Iris pigment epithelial cell (primary cell): ENCODE data around the gene CD209.
"Not testable (repeated sequence)": the region's sequence is repeated elsewhere in the genome, so short reads cannot be mapped to it uniquely, and the experiment has no call there.

Experiments used
- DNase-seq: peaks from one replicate; pipeline ENCODE4 v3.0.0-alpha.2; 2011; ENCODE audit warnings: low read depth

CD209 gene

GRCh38 chr19:7746903-7747884 lies at the start of gene CD209:
CD209 (minus strand) TSS chr19:7747534; CDS start chr19:7747511, 23 bp downstream.
- DNase-seq, result no peak

- no peak for DNase-seq
Measured at GRCh38 chr19:7795555-7796161, 48.3 kb upstream of the CD209 start.

DNA sequence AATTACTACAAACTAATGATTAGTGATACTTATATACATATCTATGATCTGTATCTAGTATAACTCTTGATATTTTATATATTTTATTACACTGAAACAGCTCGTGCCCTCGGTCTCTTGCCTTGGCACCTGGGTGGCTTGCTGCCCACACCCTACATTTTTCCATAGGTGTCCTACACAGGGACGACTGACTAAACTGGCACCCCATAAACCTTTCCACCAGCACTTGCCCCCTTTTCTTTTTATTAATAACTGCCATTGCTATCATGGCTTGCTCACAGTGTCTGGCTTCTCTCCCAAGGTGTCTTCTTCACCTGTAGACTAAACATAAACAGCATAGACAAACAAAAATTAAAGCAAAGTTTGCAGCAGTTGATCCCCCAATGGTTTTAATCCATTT lies 46.2 kb upstream of the CD209 start:
- no peak for DNase-seq

- DNase-seq, result not testable (repeated sequence)
Measured at GRCh38 chr19:7792701-7793100, 45.4 kb upstream of the CD209 start.

DNA sequence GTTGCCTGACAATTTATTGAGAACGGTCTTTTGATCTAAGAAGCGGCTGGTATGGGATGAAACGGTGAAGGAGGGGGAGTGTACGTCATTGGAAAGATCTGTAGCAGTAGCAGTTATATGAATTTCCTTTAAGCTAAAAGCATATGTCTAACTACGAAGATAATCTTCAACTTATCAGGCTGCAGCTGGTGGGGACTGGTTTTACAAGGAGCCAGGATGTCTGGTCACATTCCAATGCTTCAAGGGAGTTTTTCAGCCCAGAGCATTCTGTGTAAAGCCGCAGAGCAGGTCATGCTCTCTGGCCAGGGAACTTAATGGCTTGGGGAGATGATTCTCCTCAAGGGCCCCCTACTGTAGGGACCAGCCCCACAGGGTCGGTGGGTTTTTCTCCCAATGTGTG lies 44.9 kb upstream of the CD209 start:
- DNase-seq, result peak; percentile 43

GRCh38 chr19:7790416-7790815 lies 43.1 kb upstream of the CD209 start:
- DNase-seq, result no peak

DNA sequence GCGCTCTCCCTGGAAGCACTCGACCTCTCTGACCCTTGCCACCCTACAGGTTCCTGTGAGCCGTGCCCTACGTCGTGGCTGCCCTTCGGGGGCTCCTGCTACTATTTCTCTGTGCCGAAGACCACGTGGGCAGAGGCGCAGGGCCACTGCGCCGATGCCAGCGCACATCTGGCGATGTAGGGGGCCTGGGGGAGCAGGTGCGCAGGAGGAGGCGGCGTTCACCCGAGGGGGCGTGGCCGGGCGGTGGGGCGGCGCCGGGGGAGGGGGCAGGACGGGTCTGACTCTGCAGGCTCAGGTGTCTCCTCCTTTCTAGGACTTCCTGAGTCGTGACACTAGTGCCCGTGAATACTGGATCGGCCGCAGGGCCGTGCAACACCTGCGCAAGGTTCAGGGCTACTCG lies 42.1 kb upstream of the CD209 start:
- no peak for DNase-seq

DNA sequence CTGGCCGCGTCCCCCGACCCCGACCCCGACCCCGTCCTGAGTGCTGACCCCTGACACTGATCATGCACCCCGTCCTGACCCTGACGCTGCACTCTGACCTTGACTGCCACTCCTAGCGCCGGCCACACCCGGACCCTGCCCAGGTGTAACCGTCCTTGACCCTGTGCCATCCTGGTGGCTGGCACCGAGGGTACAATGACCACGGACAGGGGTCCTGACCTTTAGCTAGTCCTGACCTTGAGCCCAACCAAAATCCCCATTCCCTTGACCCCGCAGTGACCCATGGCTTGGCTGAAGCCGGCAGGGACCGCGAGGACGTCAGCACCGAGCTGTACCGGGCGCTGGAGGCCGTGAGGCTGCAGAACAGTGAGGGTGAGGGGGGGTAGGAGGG lies 41.6 kb upstream of the CD209 start:
- no peak for DNase-seq

DNA sequence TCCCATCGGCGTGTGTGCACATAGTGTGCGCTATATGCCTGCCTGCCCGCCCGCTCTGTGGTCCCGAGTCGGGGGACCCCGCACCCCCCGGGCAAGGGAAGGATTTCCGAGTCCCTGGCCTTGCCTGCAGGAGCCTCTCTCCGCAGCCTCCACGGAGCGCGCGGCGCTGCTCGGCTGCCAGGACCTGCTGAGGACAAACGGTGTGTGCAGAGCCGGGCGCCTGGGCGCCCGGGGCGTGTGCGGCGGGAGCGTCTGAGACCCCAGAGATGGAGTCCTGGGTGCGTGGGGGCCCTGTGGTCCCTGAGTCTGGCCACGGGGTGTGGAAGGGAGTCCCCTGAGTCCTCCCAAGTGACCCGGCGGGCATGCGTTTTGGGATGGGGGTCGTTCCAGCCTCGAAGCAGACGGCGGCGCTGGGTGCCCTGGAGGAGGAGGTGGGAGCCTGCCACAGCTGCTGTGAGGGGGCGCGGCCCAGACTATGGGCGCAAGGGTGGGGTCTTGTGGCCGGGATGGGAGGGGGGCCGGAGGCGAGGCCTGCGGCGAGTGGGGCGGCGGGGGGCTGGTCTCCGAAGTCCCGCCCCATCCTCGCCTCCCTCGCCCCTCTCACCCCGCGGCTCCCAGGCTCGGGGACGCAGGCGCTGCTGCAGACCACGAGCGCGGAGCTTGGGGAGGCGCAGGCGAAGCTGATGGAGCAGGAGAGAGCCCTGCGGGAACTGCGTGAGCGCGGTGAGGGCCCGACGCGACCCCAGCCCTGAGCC lies 41.0 kb upstream of the CD209 start:
- no peak for DNase-seq

DNA sequence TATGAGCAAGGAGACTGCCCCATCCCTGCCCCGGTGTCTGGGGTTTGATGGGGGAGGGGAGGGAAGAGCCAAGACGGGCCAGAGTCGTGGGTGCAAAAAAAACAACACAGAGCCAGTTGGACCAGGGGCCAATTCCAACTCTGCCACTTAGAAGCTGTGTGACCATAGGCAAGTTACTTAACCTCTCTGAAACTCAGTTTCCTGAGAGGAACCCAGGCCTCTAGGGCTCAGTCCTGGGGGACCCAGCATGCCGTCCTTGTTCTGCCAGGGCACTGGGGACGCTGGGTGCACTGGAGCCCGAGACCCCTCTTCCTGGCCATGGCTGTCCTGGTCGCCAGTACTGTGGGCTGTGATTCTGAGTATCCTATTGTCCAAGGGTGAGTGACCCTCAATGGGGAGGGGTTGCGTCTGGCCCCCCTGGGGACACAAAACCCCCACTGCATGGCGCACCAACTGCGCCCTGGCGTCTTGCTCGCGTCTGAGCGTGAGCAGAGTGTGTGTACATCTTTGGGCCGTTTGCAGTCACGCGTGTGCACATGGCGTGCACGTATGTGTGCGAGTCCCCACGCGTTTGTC lies 40.4 kb upstream of the CD209 start:
- DNase-seq, result no peak

GRCh38 chr19:7787141-7787540 lies 39.8 kb upstream of the CD209 start:
- no peak for DNase-seq

- no peak for DNase-seq
Measured at GRCh38 chr19:7784856-7785255, 37.5 kb upstream of the CD209 start.

- peak; percentile 76 for DNase-seq
Measured at GRCh38 chr19:7783991-7784423, 36.7 kb upstream of the CD209 start.

DNA sequence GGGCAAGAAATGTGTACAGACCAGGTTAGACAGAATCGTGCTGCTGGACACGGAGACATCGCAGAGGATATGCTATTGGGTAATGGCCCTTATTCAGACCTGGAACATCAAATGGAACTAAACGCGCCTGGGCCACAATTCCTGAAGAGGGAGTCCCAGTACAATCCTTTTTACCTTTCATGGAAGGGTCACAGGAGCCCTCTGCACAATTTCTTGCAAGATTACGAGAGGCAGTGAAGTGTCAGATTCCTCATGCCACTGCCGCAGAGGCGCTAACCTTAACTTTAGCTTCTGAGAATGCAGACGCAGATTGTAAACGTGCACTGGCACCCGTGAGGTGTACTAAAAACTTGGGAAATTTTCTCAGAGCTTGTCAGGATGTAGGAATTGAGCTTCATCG lies 33.8 kb upstream of the CD209 start:
- DNase-seq, result no peak

- DNase-seq, result no peak
Measured at GRCh38 chr19:7779631-7780486, 32.5 kb upstream of the CD209 start.

- DNase-seq, result no peak
Measured at GRCh38 chr19:7778081-7778480, 30.7 kb upstream of the CD209 start.

DNA sequence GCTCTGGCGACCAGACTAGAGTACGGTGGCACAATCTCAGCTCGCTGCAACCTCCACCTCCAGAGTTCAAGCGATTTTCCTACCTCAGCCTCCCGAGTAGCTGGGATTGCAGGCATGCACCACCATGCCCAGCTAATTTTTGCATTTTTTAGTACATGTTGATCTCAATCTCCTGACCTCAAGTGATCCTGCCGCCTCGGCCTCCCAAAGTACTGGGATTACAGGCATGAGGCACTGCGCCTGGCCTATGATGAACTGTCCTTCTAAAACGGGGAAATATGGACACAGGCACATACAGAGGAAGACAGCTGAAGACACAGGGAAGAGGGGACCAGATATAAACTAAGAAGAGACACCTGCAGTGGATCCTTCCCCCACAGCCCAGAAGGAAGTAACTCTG lies 28.4 kb upstream of the CD209 start:
- no peak for DNase-seq

DNA sequence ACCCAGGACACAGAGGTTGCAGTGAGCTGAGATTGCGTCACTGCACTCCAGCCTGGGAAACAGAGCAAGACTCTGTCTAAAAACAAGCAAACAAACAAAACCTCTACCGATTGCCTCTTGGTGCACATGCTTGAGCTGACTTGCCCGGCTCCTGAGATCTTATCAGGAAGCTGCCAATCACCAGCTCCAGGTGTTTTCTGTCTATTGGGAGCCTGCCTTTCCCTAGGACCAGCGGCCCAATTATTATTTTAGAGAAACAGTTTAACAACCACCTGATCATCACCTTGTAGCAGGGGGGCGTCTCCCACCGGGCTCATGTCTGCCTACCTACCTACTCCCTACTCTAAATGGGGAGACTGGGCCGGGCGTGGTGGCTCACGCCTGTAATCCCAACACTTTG lies 26.5 kb upstream of the CD209 start:
- no peak for DNase-seq

DNA sequence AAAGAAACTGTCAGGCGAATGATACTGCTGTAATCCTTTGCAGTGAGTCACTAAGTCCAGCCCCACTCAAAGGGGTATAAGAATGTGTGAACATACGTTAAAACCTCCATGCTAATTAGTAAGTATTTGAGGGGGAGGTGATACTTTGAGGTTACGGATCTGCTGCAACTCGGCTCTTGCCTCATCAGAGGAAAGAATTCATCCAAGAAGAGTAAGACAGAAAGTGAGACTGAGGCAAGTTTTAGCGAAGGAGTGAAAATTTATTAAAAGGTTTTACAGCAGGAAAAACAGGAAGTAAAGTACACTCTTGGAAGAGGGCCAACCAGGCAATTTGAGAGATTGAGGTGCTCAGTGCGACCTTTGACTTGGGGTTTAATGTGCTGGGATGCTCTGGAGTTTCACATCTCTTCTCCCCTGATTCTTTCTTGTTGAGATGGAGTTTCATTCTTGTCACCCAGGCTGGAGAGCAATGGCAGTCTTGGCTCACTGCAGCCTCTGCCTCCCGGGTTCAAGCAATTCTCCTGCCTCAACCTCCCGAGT lies 25.5 kb upstream of the CD209 start:
- DNase-seq, result peak; percentile 42

DNA sequence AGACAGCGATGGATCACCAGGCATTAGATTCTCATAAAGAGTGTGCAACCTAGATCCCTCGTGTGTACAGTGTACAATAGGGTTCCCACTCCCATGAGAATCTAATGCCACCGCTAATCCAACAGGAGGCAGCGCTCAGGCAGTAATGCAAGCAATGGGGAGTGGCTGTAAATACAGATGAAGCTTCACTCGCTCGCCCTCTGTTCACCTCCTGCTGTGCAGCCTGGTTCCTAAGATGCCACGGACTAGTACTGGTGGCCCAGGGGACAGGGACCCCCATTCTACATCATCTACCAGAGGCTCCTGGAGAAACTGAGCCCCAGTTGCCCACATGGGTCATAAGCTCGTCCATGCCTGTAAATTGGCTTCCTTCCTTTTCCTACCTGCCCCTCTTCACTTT lies 23.7 kb upstream of the CD209 start:
- DNase-seq, result no peak

DNA sequence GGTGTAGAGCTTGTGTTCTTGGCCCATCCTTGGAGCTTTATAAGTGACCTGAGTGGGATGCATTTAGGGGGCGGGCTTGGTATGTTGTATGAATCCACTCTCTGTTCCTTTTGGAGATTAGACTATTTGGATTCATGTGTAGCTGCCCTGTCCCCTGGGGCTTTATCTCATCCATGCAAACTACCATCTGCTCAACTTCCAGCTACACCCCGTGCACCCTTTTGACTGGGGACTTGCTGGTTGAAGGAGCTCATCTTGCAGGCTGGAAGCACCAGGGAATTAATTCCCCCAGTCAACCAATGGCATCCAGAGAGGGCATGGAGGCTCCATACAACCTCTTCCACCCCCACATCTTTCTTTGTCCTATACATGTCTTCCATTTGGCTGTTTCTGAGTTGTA lies 21.8 kb upstream of the CD209 start:
- DNase-seq, result no peak
